OCI-LY7 (cell line): Measurements from ENCODE around the gene NCOA3. TPM values are rescaled to one million over a fixed set of nuclear protein-coding genes. Genes with fewer than 3 reads are reported as not detected.
"Not testable (repeated sequence)": the region's sequence is repeated elsewhere in the genome, so short reads cannot be mapped to it uniquely, and the experiment has no call there.

Experiments
- BruUV-seq: library from RNA; stranded (reverse); fragments of 400-500 nt; replicated peaks from 2 replicates; lab custom pipeline; 2021; lab: Mats Ljungman, UMichigan
- CTCF ChIA-PET: fragments of 300-600 bp; sonication (Branson Sonifier 250); formaldehyde crosslinking; loops from one replicate; lab custom pipeline; 2022; ENCODE audit warnings: antibody characterized with exemption; ENCODE audit not compliant: unreplicated experiment; lab: Charles Lee
- POLR2A ChIA-PET: fragments of 300-600 bp; sonication (Branson Sonifier 250); formaldehyde crosslinking; loops from one replicate; lab custom pipeline; 2022; ENCODE audit warnings: antibody characterized with exemption; lab: Charles Lee
- DNase-seq: peaks from one replicate; pipeline ENCODE4 v3.0.0-alpha.2; 2015; ENCODE audit warnings: low spot score
- H2AFZ ChIP-seq: fragments of 200-600 bp; sonication (generic), shearing (Covaris generic); 2 replicates; pipeline ENCODE4 v1.6.1; 2014; ENCODE audit warnings: mild to moderate bottlenecking, antibody characterized with exemption, low read length, moderate library complexity
- H3K27ac ChIP-seq: fragments of 200-600 bp; sonication (generic); 2 replicates; pipeline ENCODE4 v1.5.1; 2014; ENCODE audit warnings: mixed run types, low read depth, mild to moderate bottlenecking, moderate library complexity, low read length, inconsistent platforms; ENCODE audit not compliant: poor library complexity, severe bottlenecking
- H3K36me3 ChIP-seq: fragments of 200-600 bp; sonication (generic); 2 replicates; pipeline ENCODE4 v1.6.1; 2014; ENCODE audit warnings: mild to moderate bottlenecking, antibody characterized with exemption, low read length, moderate library complexity, mixed read lengths; ENCODE audit not compliant: insufficient read depth
- H3K4me1 ChIP-seq: fragments of 200-600 bp; sonication (generic); 2 replicates; pipeline ENCODE4 v1.5.1; 2014; ENCODE audit warnings: mild to moderate bottlenecking, low read length; ENCODE audit not compliant: insufficient read depth, poor library complexity, severe bottlenecking
- H3K4me2 ChIP-seq: fragments of 200-600 bp; sonication (generic); 2 replicates; pipeline ENCODE4 v1.6.1; 2014; ENCODE audit warnings: mild to moderate bottlenecking, low read length
- H3K4me3 ChIP-seq: fragments of 200-600 bp; sonication (generic); 2 replicates; pipeline ENCODE4 v1.5.1; 2014; ENCODE audit warnings: mild to moderate bottlenecking, low read depth, low read length; ENCODE audit not compliant: poor library complexity, severe bottlenecking
- H3K79me2 ChIP-seq: fragments of 200-600 bp; sonication (generic); 2 replicates; pipeline ENCODE4 v1.6.1; 2016; ENCODE audit warnings: low read depth, mild to moderate bottlenecking, low read length, moderate library complexity, mixed read lengths; ENCODE audit not compliant: insufficient read depth
- H3K9me2 ChIP-seq: fragments of 200-600 bp; sonication (generic); 2 replicates; pipeline ENCODE4 v1.6.1; 2016; ENCODE audit warnings: mild to moderate bottlenecking, low read length, mixed read lengths; ENCODE audit not compliant: insufficient read depth
- H3K9me3 ChIP-seq: fragments of 200-600 bp; sonication (generic); 2 replicates; pipeline ENCODE4 v1.6.1; 2014; ENCODE audit warnings: mild to moderate bottlenecking, mixed run types, low read length, mixed read lengths
- H4K20me1 ChIP-seq: fragments of 200-600 bp; sonication (generic); 2 replicates; pipeline ENCODE4 v1.6.1; 2014; ENCODE audit warnings: mild to moderate bottlenecking, antibody characterized with exemption, low read length, moderate library complexity, mixed read lengths; ENCODE audit not compliant: insufficient read depth
- CTCF ChIP-seq: fragments of 200-600 bp; sonication (generic); conservative IDR thresholded peaks from 2 replicates; pipeline ENCODE4 v1.5.1; 2014; ENCODE audit warnings: mild to moderate bottlenecking, antibody characterized with exemption, low read length, moderate library complexity, mixed read lengths
- EZH2phosphoT487 ChIP-seq: fragments of 200-600 bp; sonication (generic); IDR thresholded peaks from 2 replicates; pipeline ENCODE4 v1.6.1; 2018; ENCODE audit warnings: low read depth, borderline replicate concordance, mild to moderate bottlenecking, mixed run types, antibody characterized with exemption, low read length, moderate library complexity, mixed read lengths
- intact Hi-C: fragments of 100-400 bp; cut with micrococcal nuclease; formaldehyde crosslinking; loops from one replicate; pipeline ENCODE4 v1.10.0; 2022; ENCODE audit not compliant: unreplicated experiment
- total RNA-seq, 2 experiments: library from RNA; depleted of rRNA in 1 of 2; stranded (reverse); fragments of >200 nt in 1 of 2; shearing (Covaris generic) in 1 of 2; gene quantifications; 2 replicates each; pipeline ENCODE4 v1.2.3, GENCODE V29; 2014 to 2022

NCOA3 gene
- total RNA-seq, 2 experiments from 2014 or later = 50.5 to 75.6 TPM

GRCh38 chr20:47456952-47457724 lies 44.5 kb upstream of the NCOA3 start:
- Histone ChIP-seq H3K9me3 (no peaks in the 10 kb centered on the region), H3K27ac (no peak overlapping the region), H3K9me2 (no peaks in the 10 kb centered on the region), H3K4me1 (peaks cover 42% of the 10 kb centered on the region), H4K20me1 (no peaks in the 10 kb centered on the region), H3K4me3 (no peak overlapping the region), H3K36me3 (no peaks in the 10 kb centered on the region), H2AFZ (no peak overlapping the region), H3K4me2 (no peak overlapping the region), H3K79me2 (no peaks in the 10 kb centered on the region)
- ChIA-PET CTCF (no interaction called here), POLR2A (interaction anchor here (1.0 to 7.7 kb wide), 4 partner anchors 10 to 19 kb away, joined by 3 to 60 read pairs (median 8); no protein-coding TSS in a partner anchor)
- TF ChIP-seq EZH2phosphoT487 (no peak), CTCF (no peak)
- DNase-seq = no peak
- BruUV-seq = no TSS peak
- intact Hi-C loops = no loop called here

GRCh38 chr20:47458280-47459050 lies 43.2 kb upstream of the NCOA3 start:
- H3K27ac ChIP-seq, H2AFZ ChIP-seq, intact Hi-C loops, H3K4me3 ChIP-seq, H3K4me2 ChIP-seq, CTCF ChIA-PET, DNase-seq, BruUV-seq, H4K20me1 ChIP-seq, H3K9me3 ChIP-seq, H3K36me3 ChIP-seq, H3K9me2 ChIP-seq, H3K79me2 ChIP-seq: not testable (repeated sequence)
- POLR2A ChIA-PET = interaction anchor here (0.7 to 7.7 kb wide), 6 partner anchors 9 to 797 kb away, joined by 3 to 60 read pairs (median 4); no protein-coding TSS in a partner anchor
- peaks cover 29% of the 10 kb centered on the region for H3K4me1 ChIP-seq

GRCh38 chr20:47459344-47460073 lies 42.2 kb upstream of the NCOA3 start:
- Histone ChIP-seq H3K27ac (no peak overlapping the region), H3K36me3 (no peaks in the 10 kb centered on the region), H3K4me1 (peaks cover 25% of the 10 kb centered on the region), H3K79me2 (no peaks in the 10 kb centered on the region), H3K9me2 (no peaks in the 10 kb centered on the region), H4K20me1 (no peaks in the 10 kb centered on the region), H3K4me2 (no peak overlapping the region), H2AFZ (no peak overlapping the region), H3K9me3 (no peaks in the 10 kb centered on the region), H3K4me3 (no peak overlapping the region)
- no peak for TF ChIP-seq CTCF
- no peak for DNase-seq
- ChIA-PET POLR2A (interaction anchor here (0.7 to 7.7 kb wide), 5 partner anchors 8 to 798 kb away, joined by 3 to 60 read pairs (median 4); no protein-coding TSS in a partner anchor), CTCF (no interaction called here)
- no TSS peak for BruUV-seq
- intact Hi-C loops = no loop called here

GRCh38 chr20:47460761-47461112 lies 41.0 kb upstream of the NCOA3 start:
- POLR2A ChIA-PET, DNase-seq, H3K79me2 ChIP-seq, intact Hi-C loops, H2AFZ ChIP-seq, H3K4me3 ChIP-seq, H3K9me3 ChIP-seq, H3K9me2 ChIP-seq, H3K36me3 ChIP-seq, CTCF ChIA-PET, H3K4me2 ChIP-seq, H3K27ac ChIP-seq, H4K20me1 ChIP-seq, BruUV-seq: not testable (repeated sequence)
- peaks cover 21% of the 10 kb centered on the region for H3K4me1 ChIP-seq
